IMR-90 (cell line): ENCODE results near the gene CDK5RAP2. TPM values are rescaled to one million over a fixed set of nuclear protein-coding genes. Genes with fewer than 3 reads are reported as not detected.
"Not testable (repeated sequence)": the region's sequence is repeated elsewhere in the genome, so short reads cannot be mapped to it uniquely, and the experiment has no call there.

Source experiments
- ATAC-seq: fragments of 200-7000 bp; cut with Tn5 transposase; 2 replicates; pipeline ENCODE4 v1.9.1; 2020; ENCODE audit warnings: low read depth, mild to moderate bottlenecking, moderate library complexity
- BruUV-seq: library from RNA; stranded (reverse); fragments of 400-500 nt; replicated peaks from 2 replicates; lab custom pipeline; 2021; lab: Mats Ljungman, UMichigan
- CTCF ChIA-PET: fragments of 300-600 bp; formaldehyde crosslinking; extraction: SDS; loops from one replicate; lab custom pipeline; 2021; ENCODE audit warnings: antibody characterized with exemption; lab: Yijun Ruan, JAX
- POLR2A ChIA-PET: fragments of 300-600 bp; sonication (Branson Sonifier 250); formaldehyde crosslinking; loops from one replicate; lab custom pipeline; 2022; ENCODE audit warnings: antibody characterized with exemption; ENCODE audit not compliant: unreplicated experiment; lab: Charles Lee
- DNase-seq: peaks from one replicate; pipeline ENCODE4 v3.0.0; 2013
- H2AFZ ChIP-seq: replicated peaks from 2 replicates; pipeline ENCODE3; 2013; ENCODE audit warnings: low read length, mild to moderate bottlenecking; ENCODE audit not compliant: poor library complexity
- H2AK5ac ChIP-seq: 2 replicates; pipeline ENCODE4 v1.6.1; 2013; ENCODE audit warnings: low read depth, low read length, inconsistent platforms
- H2AK9ac ChIP-seq: replicated peaks from 2 replicates; pipeline ENCODE3; 2013; ENCODE audit warnings: mild to moderate bottlenecking, low read depth, low read length, moderate library complexity; ENCODE audit not compliant: poor library complexity
- H2BK120ac ChIP-seq: 2 replicates; pipeline ENCODE4 v1.6.1; 2013; ENCODE audit warnings: low read depth, low read length, inconsistent platforms
- H2BK15ac ChIP-seq: 3 replicates; pipeline ENCODE4 v1.6.1; 2013; ENCODE audit warnings: low read depth, low read length, inconsistent platforms
- H2BK20ac ChIP-seq: 2 replicates; pipeline ENCODE4 v1.6.1; 2013; ENCODE audit warnings: low read depth, mild to moderate bottlenecking, inconsistent platforms, low read length, moderate library complexity
- H2BK5ac ChIP-seq: 2 replicates; pipeline ENCODE4 v1.6.1; 2013; ENCODE audit warnings: mild to moderate bottlenecking, low read depth, low read length, inconsistent platforms; ENCODE audit not compliant: poor library complexity, severe bottlenecking
- H3K14ac ChIP-seq: replicated peaks from 2 replicates; pipeline ENCODE4 v1.6.1; 2013; ENCODE audit warnings: low read depth, low read length, inconsistent platforms
- H3K18ac ChIP-seq: 2 replicates; pipeline ENCODE4 v1.6.1; 2013; ENCODE audit warnings: low read depth, low read length, control low read depth
- H3K23ac ChIP-seq: 2 replicates; pipeline ENCODE4 v1.6.1; 2013; ENCODE audit warnings: low read depth, low read length, inconsistent platforms
- H3K27ac ChIP-seq: 2 replicates; pipeline ENCODE4 v1.5.1; 2013; ENCODE audit warnings: mild to moderate bottlenecking, control low read depth, low read length; ENCODE audit not compliant: insufficient read depth
- H3K27me3 ChIP-seq: 2 replicates; pipeline ENCODE4 v1.6.1; 2013; ENCODE audit warnings: low read length; ENCODE audit not compliant: control insufficient read depth, insufficient read depth
- H3K36me3 ChIP-seq: 2 replicates; pipeline ENCODE4 v1.6.1; 2013; ENCODE audit warnings: low read length, mixed read lengths; ENCODE audit not compliant: control insufficient read depth, insufficient read depth
- H3K4ac ChIP-seq: 2 replicates; pipeline ENCODE4 v1.6.1; 2013; ENCODE audit warnings: low read depth, low read length, inconsistent platforms
- H3K4me1 ChIP-seq: 2 replicates; pipeline ENCODE4 v1.6.1; 2013; ENCODE audit warnings: low read length, mixed read lengths; ENCODE audit not compliant: control insufficient read depth, insufficient read depth
- H3K4me2 ChIP-seq: 2 replicates; pipeline ENCODE4 v1.6.1; 2013; ENCODE audit warnings: low read depth, mild to moderate bottlenecking, control low read depth, low read length, moderate library complexity
- H3K4me3 ChIP-seq: 2 replicates; pipeline ENCODE4 v1.5.1; 2013; ENCODE audit warnings: low read depth, mild to moderate bottlenecking, control low read depth, low read length, moderate library complexity; ENCODE audit not compliant: insufficient read depth
- H3K56ac ChIP-seq: 2 replicates; pipeline ENCODE4 v1.6.1; 2013; ENCODE audit warnings: low read length, inconsistent platforms; ENCODE audit not compliant: insufficient read depth; ENCODE audit errors: extremely low read depth
- H3K79me1 ChIP-seq, 2 experiments: 2 replicates each; pipeline ENCODE4 v1.6.1; 2013; ENCODE audit warnings: low read length in 2 of 2, inconsistent platforms in 1 of 2, low read depth in 1 of 2
- H3K9ac ChIP-seq: 2 replicates; pipeline ENCODE4 v1.6.1; 2013; ENCODE audit warnings: low read depth, low read length, control low read depth
- H3K9me1 ChIP-seq: 2 replicates; pipeline ENCODE4 v1.6.1; 2013; ENCODE audit warnings: low read length, inconsistent platforms; ENCODE audit not compliant: insufficient read depth
- H3K9me3 ChIP-seq: 2 replicates; pipeline ENCODE4 v1.6.1; 2013; ENCODE audit warnings: low read length; ENCODE audit not compliant: control insufficient read depth, insufficient read depth
- H4K20me1 ChIP-seq: 2 replicates; pipeline ENCODE4 v1.6.1; 2013; ENCODE audit warnings: low read length, inconsistent platforms; ENCODE audit not compliant: insufficient read depth
- H4K5ac ChIP-seq: 2 replicates; pipeline ENCODE4 v1.6.1; 2013; ENCODE audit warnings: mild to moderate bottlenecking, low read depth, low read length, control low read depth
- H4K8ac ChIP-seq, 2 experiments: 2 replicates each; pipeline ENCODE4 v1.6.1; 2013; ENCODE audit warnings: low read depth in 2 of 2, low read length in 2 of 2, control low read depth in 1 of 2, inconsistent platforms in 1 of 2
- H4K91ac ChIP-seq: 2 replicates; pipeline ENCODE4 v1.6.1; 2013; ENCODE audit warnings: low read depth, low read length, inconsistent platforms; ENCODE audit not compliant: insufficient read depth
- WGBS, 2 experiments: methylation state at CpG; one replicate each; pipeline versions ENCODE4 v1.1.5 to v1.1.7; 2013; ENCODE audit warnings: missing lambda C conversion rate in 2 of 2; ENCODE audit not compliant: insufficient read length in 1 of 2; ENCODE audit errors: extremely low coverage in 2 of 2; 5-methylcytosine and 5-hydroxymethylcytosine counted together
- dilution Hi-C: fragments of 300-500 bp; cut with HindIII; formaldehyde crosslinking; loops from one replicate; pipeline ENCODE4 v1.14.3; 2018; ENCODE audit warnings: low sequenced_read_pairs; ENCODE audit not compliant: unreplicated experiment
- in situ Hi-C: fragments of 300-500 bp; cut with MboI; formaldehyde crosslinking; loops from 3 replicates; pipeline ENCODE4 v1.14.3; 2019; ENCODE audit warnings: low sequenced_read_pairs, inconsistent platforms, mixed read lengths
- intact Hi-C: fragments of 100-400 bp; cut with micrococcal nuclease; formaldehyde crosslinking; loops from 2 replicates; pipeline ENCODE4 v1.10.0; 2022
- polyA plus RNA-seq, 3 experiments: library from polyadenylated mRNA; depleted of rRNA; stranded (reverse); fragments of >200 nt; gene quantifications; 2 replicates each; pipeline ENCODE4 v1.2.3, GENCODE V29; 2012; ENCODE audit warnings: low replicate concordance in 1 of 3
- total RNA-seq: library from RNA; depleted of rRNA; stranded (reverse); fragments of >200 nt; gene quantifications from 2 replicates; pipeline ENCODE4 v1.2.3, GENCODE V29; 2012

CDK5RAP2 gene
- total and polyA plus RNA-seq, 2 of the 4 experiments (the other 2 are of a cell fraction), result 29.5 to 31.7 TPM

- H2AK5ac ChIP-seq, H2AFZ ChIP-seq, H3K4me2 ChIP-seq, H3K23ac ChIP-seq, H2BK120ac ChIP-seq, CTCF ChIA-PET, in situ Hi-C loops, H3K56ac ChIP-seq, H3K9ac ChIP-seq, H4K5ac ChIP-seq, H3K4me1 ChIP-seq, H3K4me3 ChIP-seq, H2BK20ac ChIP-seq, H2BK15ac ChIP-seq, H2AK9ac ChIP-seq, H4K20me1 ChIP-seq, ATAC-seq, H3K9me3 ChIP-seq, H3K4ac ChIP-seq, BruUV-seq, H4K8ac ChIP-seq, H3K9me1 ChIP-seq, H2BK5ac ChIP-seq, H3K14ac ChIP-seq, H4K91ac ChIP-seq, H3K27ac ChIP-seq, H3K18ac ChIP-seq, H3K36me3 ChIP-seq, H3K27me3 ChIP-seq, dilution Hi-C loops: not testable (repeated sequence)
- peaks cover 0 to 14% of the 10 kb centered on the region in 2 experiments; a peak in 2 of 4 replicates for H3K79me1 ChIP-seq
- whole genome bisulfite sequencing, 2 experiments, result 83% methylated on average over 1 of the region's 3 CpGs; no CpG with 5 or more reads in 1 of the 2 experiments
- DNase-seq, result peak; percentile 66
- intact Hi-C loops, result loop anchor here (2.0 to 10.0 kb wide), 3 partner anchors 14 to 206 kb away; no protein-coding TSS in a partner anchor
- POLR2A ChIA-PET, result interaction anchor here (0.7 kb wide), 1 partner anchor 86 kb away, joined by 5 read pairs; no protein-coding TSS in a partner anchor
Observed at GRCh38 chr9:120628925-120629497, 49.0 kb upstream of the CDK5RAP2 start.
